NCI-H524 (cell line): ENCODE results near the gene GRK2.

ENCODE experiments used
- DNase-seq, 2 experiments: peaks; one replicate each; lab custom pipeline; 2025; lab: John Stamatoyannopoulos, UW

The GRK2 gene

GRCh38 chr11:67282155-67282875 lies 16.0 kb downstream of the GRK2 start:
- no peak for DNase-seq

- DNase-seq: no peak
Measured at GRCh38 chr11:67282876-67283371, 16.7 kb downstream of the GRK2 start.

- DNase-seq: no peak
Measured at GRCh38 chr11:67283481-67283963, 17.2 kb downstream of the GRK2 start.

- DNase-seq: no peak
Measured at GRCh38 chr11:67284811-67285540, 18.7 kb downstream of the GRK2 start.

- DNase-seq: no peak
Measured at GRCh38 chr11:67285541-67286498, 19.5 kb downstream of the GRK2 start.

- DNase-seq: no peak
Measured at GRCh38 chr11:67286621-67287333, 20.5 kb downstream of the GRK2 start.

- DNase-seq: no peak
Measured at GRCh38 chr11:67287355-67288197, 21.3 kb downstream of the GRK2 start.

- DNase-seq: no peak
Measured at GRCh38 chr11:67288198-67288451, 21.9 kb downstream of the GRK2 start.

GRCh38 chr11:67288452-67289225 lies 22.4 kb downstream of the GRK2 start:
- DNase-seq: peak; percentile 62 to 81

- no peak for DNase-seq
Measured at GRCh38 chr11:67289226-67289650, 23.0 kb downstream of the GRK2 start, which contains the start of gene ANKRD13D. Gene ANKRD13D (plus strand): TSS chr11:67289303. CDS start chr11:67289461, 158 bp downstream.

- DNase-seq: no peak
Measured at GRCh38 chr11:67289651-67290479, 23.6 kb downstream of the GRK2 start.

GRCh38 chr11:67290801-67291200 lies 24.5 kb downstream of the GRK2 start:
- no peak for DNase-seq

GRCh38 chr11:67291481-67292381 lies 25.5 kb downstream of the GRK2 start:
- DNase-seq: no peak

- no peak for DNase-seq
Measured at GRCh38 chr11:67292671-67293070, 26.4 kb downstream of the GRK2 start.

- DNase-seq: no peak
Measured at GRCh38 chr11:67293090-67293489, 26.8 kb downstream of the GRK2 start.

GRCh38 chr11:67295846-67296245 lies 29.6 kb downstream of the GRK2 start:
- DNase-seq: no peak

GRCh38 chr11:67298786-67299185 lies 32.5 kb downstream of the GRK2 start:
- DNase-seq: no peak
